GM12878 (cell line): Measurements from ENCODE around the gene IGHMBP2. TPM values are rescaled to one million over a fixed set of nuclear protein-coding genes. Genes with fewer than 3 reads are reported as not detected.

Source experiments
- ATAC-seq: fragments of 200-7000 bp; cut with Tn5 transposase; 3 replicates; pipeline ENCODE4 v1.9.1; 2020; ENCODE audit warnings: mild to moderate bottlenecking, moderate library complexity
- BruUV-seq: library from RNA; stranded (reverse); fragments of 400-500 nt; replicated peaks from 2 replicates; lab custom pipeline; 2021; lab: Mats Ljungman, UMichigan
- CTCF ChIA-PET: fragments of 300-600 bp; sonication (Branson Sonifier 250); formaldehyde crosslinking; extraction: SDS; loops from one replicate; lab custom pipeline; 2021; ENCODE audit warnings: inconsistent platforms; lab: Yijun Ruan, JAX
- POLR2A ChIA-PET: fragments of 350-600 bp; formaldehyde crosslinking; extraction: SDS; loops from one replicate; lab custom pipeline; 2021; ENCODE audit warnings: inconsistent platforms; lab: Charles Lee
- RAD21 ChIA-PET: fragments of 300-600 bp; sonication (Branson Sonifier 250); formaldehyde crosslinking; loops from one replicate; lab custom pipeline; 2023; ENCODE audit warnings: antibody characterized with exemption; ENCODE audit not compliant: unreplicated experiment; lab: Charles Lee
- SMC1A ChIA-PET: fragments of 300-600 bp; sonication (Branson Sonifier 250); formaldehyde crosslinking; loops from one replicate; lab custom pipeline; 2023; ENCODE audit not compliant: unreplicated experiment, uncharacterized antibody; lab: Charles Lee
- DNase-seq: peaks from one replicate; pipeline ENCODE4 v3.0.0-alpha.2; 2011; ENCODE audit warnings: low read depth, low spot score
- FAIRE-seq: peaks from 3 replicates; lab custom pipeline; 2011; peaks lifted over from hg19 to GRCh38; lab: Jason Lieb, UNC
- H2AFZ ChIP-seq: 2 replicates; pipeline ENCODE4 v1.6.0; 2011; ENCODE audit warnings: low read depth, low read length, control low read depth; ENCODE audit not compliant: control insufficient read depth
- H3K27ac ChIP-seq: 2 replicates; pipeline ENCODE4 v1.5.1; 2011; ENCODE audit warnings: control low read depth; ENCODE audit not compliant: control insufficient read depth, insufficient read depth
- H3K27me3 ChIP-seq, 2 experiments: replicated peaks in 1 of 2; 2 replicates each; pipeline versions ENCODE4 v1.6.0 to v1.6.1; 2011; ENCODE audit warnings: low read length in 1 of 2; ENCODE audit not compliant: control insufficient read depth in 2 of 2, insufficient read depth in 2 of 2
- H3K36me3 ChIP-seq, 2 experiments: 2 replicates each; pipeline ENCODE4 v1.5.1; 2011; ENCODE audit warnings: low read length in 1 of 2; ENCODE audit not compliant: control insufficient read depth in 2 of 2, insufficient read depth in 2 of 2
- H3K4me1 ChIP-seq: 2 replicates; pipeline ENCODE4 v1.6.1; 2011; ENCODE audit warnings: mild to moderate bottlenecking, low read length, moderate library complexity, mixed read lengths; ENCODE audit not compliant: control insufficient read depth, insufficient read depth
- H3K4me2 ChIP-seq: 2 replicates; pipeline ENCODE4 v1.6.0; 2011; ENCODE audit warnings: control low read depth; ENCODE audit not compliant: control insufficient read depth, insufficient read depth
- H3K4me3 ChIP-seq: fragments of 200-600 bp; sonication (generic); 2 replicates; pipeline ENCODE4 v1.5.1; 2016
- H3K79me2 ChIP-seq: 2 replicates; pipeline ENCODE4 v1.6.0; 2011; ENCODE audit warnings: low read length; ENCODE audit not compliant: control insufficient read depth, insufficient read depth
- H3K9ac ChIP-seq: 2 replicates; pipeline ENCODE4 v1.8.0; 2011; ENCODE audit warnings: low read length, control low read depth, mixed read lengths; ENCODE audit not compliant: control insufficient read depth, insufficient read depth
- H3K9me3 ChIP-seq: replicated peaks from 3 replicates; pipeline ENCODE4 v1.5.1; 2011; ENCODE audit warnings: mild to moderate bottlenecking, low read length; ENCODE audit not compliant: control insufficient read depth, insufficient read depth
- H4K20me1 ChIP-seq: 2 replicates; pipeline ENCODE4 v1.6.0; 2011; ENCODE audit not compliant: control insufficient read depth, insufficient read depth
- ATF7 ChIP-seq: fragments of 450-650 bp; IDR thresholded peaks from 2 replicates; pipeline ENCODE4 v1.6.1; 2016; ENCODE audit warnings: low read depth, mild to moderate bottlenecking
- CBFB ChIP-seq: IDR thresholded peaks from 2 replicates; pipeline ENCODE4 v1.6.1; 2016; ENCODE audit warnings: antibody characterized with exemption, low read depth
- CEBPB ChIP-seq, 2 experiments: fragments of 150-350 bp in 1 of 2; IDR thresholded peaks; 2 replicates each; pipeline ENCODE4 v1.6.1; 2012 to 2014; ENCODE audit warnings: low read depth in 2 of 2, low read length in 2 of 2, borderline replicate concordance in 1 of 2, inconsistent platforms in 1 of 2
- EP300 ChIP-seq, 2 experiments: fragments of 150-350 bp in 1 of 2; IDR thresholded peaks; 2 replicates each; pipeline ENCODE4 v1.6.1; 2011 to 2012; ENCODE audit warnings: low read depth in 2 of 2, low read length in 2 of 2, borderline replicate concordance in 1 of 2, improper control_type of control experiment in 1 of 2, inconsistent platforms in 1 of 2; ENCODE audit not compliant: control insufficient read depth in 1 of 2
- HDAC6 ChIP-seq: fragments of 200-600 bp; sonication (generic); IDR thresholded peaks from one replicate; pipeline ENCODE4 v1.8.0; 2017; ENCODE audit warnings: antibody characterized with exemption; ENCODE audit not compliant: unreplicated experiment
- IRF4 ChIP-seq: IDR thresholded peaks from 2 replicates; pipeline ENCODE4 v1.6.1; 2011; ENCODE audit warnings: low read depth, low read length
- JUNB ChIP-seq: IDR thresholded peaks from 2 replicates; pipeline ENCODE4 v1.6.1; 2016; ENCODE audit warnings: antibody characterized with exemption, mild to moderate bottlenecking
- KLF5 ChIP-seq: fragments of 450-650 bp; IDR thresholded peaks from 2 replicates; pipeline ENCODE4 v1.6.1; 2014; ENCODE audit warnings: mild to moderate bottlenecking; ENCODE audit not compliant: partially characterized antibody
- LARP7 ChIP-seq: fragments of 450-650 bp; IDR thresholded peaks from 2 replicates; pipeline ENCODE4 v1.6.1; 2017; ENCODE audit warnings: mild to moderate bottlenecking
- MTA3 ChIP-seq: IDR thresholded peaks from 2 replicates; pipeline ENCODE4 v1.6.1; 2012; ENCODE audit warnings: low read length, inconsistent platforms, borderline replicate concordance
- NR2F1 ChIP-seq: fragments of 450-650 bp; conservative IDR thresholded peaks from 2 replicates; pipeline ENCODE4 v1.6.1; 2017; ENCODE audit warnings: mild to moderate bottlenecking
- POLR2AphosphoS5 ChIP-seq: IDR thresholded peaks from 2 replicates; pipeline ENCODE4 v1.6.1; 2011; ENCODE audit warnings: mild to moderate bottlenecking, low read length, inconsistent platforms
- SP1 ChIP-seq: IDR thresholded peaks from one replicate; pipeline ENCODE4 v1.6.1; 2011; ENCODE audit warnings: low read depth, low read length
- TARDBP ChIP-seq: IDR thresholded peaks from 2 replicates; pipeline ENCODE4 v1.6.1; 2016; ENCODE audit warnings: borderline replicate concordance
- YY1 ChIP-seq: IDR thresholded peaks from 2 replicates; pipeline ENCODE4 v1.6.1; 2011; ENCODE audit warnings: low read depth, mild to moderate bottlenecking, low read length
- WGBS: methylation state at CpG from one replicate; pipeline ENCODE4 v1.1.6; 2016; ENCODE audit warnings: low lambda C conversion rate; ENCODE audit not compliant: insufficient replicate concordance, insufficient coverage; ENCODE audit errors: missing lambda C conversion rate; 5-methylcytosine and 5-hydroxymethylcytosine counted together
- in situ Hi-C: fragments of 300-500 bp; cut with MboI; formaldehyde crosslinking; loops from 9 replicates; pipeline ENCODE4 v1.14.3; 2018; ENCODE audit warnings: mixed read lengths
- intact Hi-C: fragments of 100-400 bp; cut with micrococcal nuclease; formaldehyde crosslinking; loops from one replicate; pipeline ENCODE4 v1.14.2; 2022; ENCODE audit not compliant: unreplicated experiment
- polyA plus RNA-seq, 11 experiments: library from polyadenylated mRNA; depleted of rRNA in 4 of 11; unstranded in 6 of 11; stranded (reverse) in 5 of 11; fragments of >200 nt; fragmentation: Nextera tagmentation in 4 of 11; fragmentation: Illumina TruSeq in 1 of 11; extraction: Ambion mirVana in 4 of 11; extraction: Trizol in 1 of 11; gene quantifications; 1 replicate in 1 of 11; 2 replicates in 10 of 11; pipeline versions ENCODE4 v1.2.1 to v1.2.3, GENCODE V29; 2011 to 2016; ENCODE audit warnings: inconsistent platforms in 2 of 11, missing spikeins in 2 of 11, low read depth in 1 of 11
- total RNA-seq, 4 experiments: library from RNA; depleted of rRNA in 3 of 4; stranded (reverse); fragments of >200 nt in 3 of 4; fragmentation: Illumina TruSeq in 1 of 4; extraction: Trizol in 1 of 4; gene quantifications; 2 replicates each; pipeline versions ENCODE4 v1.2.1 to v1.2.3, GENCODE V29; 2013 to 2021
- TF ChIP-seq, protein P1 (sequence below): IDR thresholded peaks from 2 replicates; pipeline ENCODE4 v1.6.1; 2012; ENCODE audit warnings: improper control_type of control experiment, low read depth, low read length; ENCODE audit not compliant: insufficient replicate concordance
- TF ChIP-seq, protein P2 (sequence below): fragments of 450-650 bp; IDR thresholded peaks from 2 replicates; pipeline ENCODE4 v1.6.1; 2016; ENCODE audit warnings: mild to moderate bottlenecking
- TF ChIP-seq, protein P3 (sequence below): IDR thresholded peaks from 2 replicates; pipeline ENCODE4 v1.6.1; 2012; ENCODE audit warnings: low read depth, low read length, improper control_type of control experiment

IGHMBP2 gene
- total and polyA plus RNA-seq, 10 of the 15 experiments (the other 5 are each of a cell fraction or from before 2014, with no cell fraction given) = 1.4 to 20.1 (median 11.2) TPM

DNA sequence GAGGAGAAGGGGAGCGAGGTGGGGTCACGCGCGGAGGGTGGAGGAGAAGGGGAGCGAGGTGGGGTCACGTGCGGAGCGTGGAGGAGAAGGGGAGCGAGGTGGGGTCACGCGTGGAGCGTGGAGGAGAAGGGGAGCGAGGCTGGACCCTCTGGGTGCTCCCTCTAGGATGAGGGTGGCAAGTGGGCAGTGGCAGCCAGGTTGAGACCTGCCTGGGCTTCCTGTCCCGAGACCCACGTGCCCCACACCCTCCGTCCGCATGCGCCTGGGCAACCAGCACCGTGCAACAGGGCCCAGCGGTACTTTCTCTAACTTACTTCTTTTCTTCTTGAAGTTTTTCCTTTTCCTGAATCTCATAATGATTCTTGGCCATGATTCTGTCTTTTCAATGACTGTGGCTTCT is 11.1 kb upstream of the IGHMBP2 start:
- Histone ChIP-seq H3K36me3 (peaks cover 17 to 39% of the 10 kb centered on the region in 2 experiments; a peak in 3 of 4 replicates), H3K27ac (no peak overlapping the region), H3K9me3 (no peaks in the 10 kb centered on the region), H4K20me1 (no peaks in the 10 kb centered on the region), H3K4me3 (no peak overlapping the region), H3K79me2 (no peaks in the 10 kb centered on the region), H2AFZ (no peak overlapping the region), H3K27me3 (no peaks in the 10 kb centered on the region), H3K4me1 (no peaks in the 10 kb centered on the region), H3K4me2 (no peak overlapping the region), H3K9ac (no peak overlapping the region)
- ATAC-seq (no peak), DNase-seq (no peak), FAIRE-seq (no peak)
- SMC1A ChIA-PET = no interaction called here
- intact Hi-C loops = no loop called here
- RAD21 ChIA-PET = no interaction called here
- TF ChIP-seq POLR2AphosphoS5 = no peak
- TF ChIP-seq TARDBP = no peak
- no peak for TF ChIP-seq YY1
- TF ChIP-seq NR2F1 = no peak
- TF ChIP-seq, protein P1, sequence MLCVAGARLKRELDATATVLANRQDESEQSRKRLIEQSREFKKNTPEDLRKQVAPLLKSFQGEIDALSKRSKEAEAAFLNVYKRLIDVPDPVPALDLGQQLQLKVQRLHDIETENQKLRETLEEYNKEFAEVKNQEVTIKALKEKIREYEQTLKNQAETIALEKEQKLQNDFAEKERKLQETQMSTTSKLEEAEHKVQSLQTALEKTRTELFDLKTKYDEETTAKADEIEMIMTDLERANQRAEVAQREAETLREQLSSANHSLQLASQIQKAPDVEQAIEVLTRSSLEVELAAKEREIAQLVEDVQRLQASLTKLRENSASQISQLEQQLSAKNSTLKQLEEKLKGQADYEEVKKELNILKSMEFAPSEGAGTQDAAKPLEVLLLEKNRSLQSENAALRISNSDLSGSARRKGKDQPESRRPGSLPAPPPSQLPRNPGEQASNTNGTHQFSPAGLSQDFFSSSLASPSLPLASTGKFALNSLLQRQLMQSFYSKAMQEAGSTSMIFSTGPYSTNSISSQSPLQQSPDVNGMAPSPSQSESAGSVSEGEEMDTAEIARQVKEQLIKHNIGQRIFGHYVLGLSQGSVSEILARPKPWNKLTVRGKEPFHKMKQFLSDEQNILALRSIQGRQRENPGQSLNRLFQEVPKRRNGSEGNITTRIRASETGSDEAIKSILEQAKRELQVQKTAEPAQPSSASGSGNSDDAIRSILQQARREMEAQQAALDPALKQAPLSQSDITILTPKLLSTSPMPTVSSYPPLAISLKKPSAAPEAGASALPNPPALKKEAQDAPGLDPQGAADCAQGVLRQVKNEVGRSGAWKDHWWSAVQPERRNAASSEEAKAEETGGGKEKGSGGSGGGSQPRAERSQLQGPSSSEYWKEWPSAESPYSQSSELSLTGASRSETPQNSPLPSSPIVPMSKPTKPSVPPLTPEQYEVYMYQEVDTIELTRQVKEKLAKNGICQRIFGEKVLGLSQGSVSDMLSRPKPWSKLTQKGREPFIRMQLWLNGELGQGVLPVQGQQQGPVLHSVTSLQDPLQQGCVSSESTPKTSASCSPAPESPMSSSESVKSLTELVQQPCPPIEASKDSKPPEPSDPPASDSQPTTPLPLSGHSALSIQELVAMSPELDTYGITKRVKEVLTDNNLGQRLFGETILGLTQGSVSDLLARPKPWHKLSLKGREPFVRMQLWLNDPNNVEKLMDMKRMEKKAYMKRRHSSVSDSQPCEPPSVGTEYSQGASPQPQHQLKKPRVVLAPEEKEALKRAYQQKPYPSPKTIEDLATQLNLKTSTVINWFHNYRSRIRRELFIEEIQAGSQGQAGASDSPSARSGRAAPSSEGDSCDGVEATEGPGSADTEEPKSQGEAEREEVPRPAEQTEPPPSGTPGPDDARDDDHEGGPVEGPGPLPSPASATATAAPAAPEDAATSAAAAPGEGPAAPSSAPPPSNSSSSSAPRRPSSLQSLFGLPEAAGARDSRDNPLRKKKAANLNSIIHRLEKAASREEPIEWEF = no peak
- TF ChIP-seq IRF4 = no peak
- TF ChIP-seq ATF7 = no peak
- TF ChIP-seq KLF5 = no peak
- TF ChIP-seq, protein P2, sequence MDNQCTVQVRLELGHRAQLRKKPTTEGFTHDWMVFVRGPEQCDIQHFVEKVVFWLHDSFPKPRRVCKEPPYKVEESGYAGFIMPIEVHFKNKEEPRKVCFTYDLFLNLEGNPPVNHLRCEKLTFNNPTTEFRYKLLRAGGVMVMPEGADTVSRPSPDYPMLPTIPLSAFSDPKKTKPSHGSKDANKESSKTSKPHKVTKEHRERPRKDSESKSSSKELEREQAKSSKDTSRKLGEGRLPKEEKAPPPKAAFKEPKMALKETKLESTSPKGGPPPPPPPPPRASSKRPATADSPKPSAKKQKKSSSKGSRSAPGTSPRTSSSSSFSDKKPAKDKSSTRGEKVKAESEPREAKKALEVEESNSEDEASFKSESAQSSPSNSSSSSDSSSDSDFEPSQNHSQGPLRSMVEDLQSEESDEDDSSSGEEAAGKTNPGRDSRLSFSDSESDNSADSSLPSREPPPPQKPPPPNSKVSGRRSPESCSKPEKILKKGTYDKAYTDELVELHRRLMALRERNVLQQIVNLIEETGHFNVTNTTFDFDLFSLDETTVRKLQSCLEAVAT = no peak
- no peak for TF ChIP-seq LARP7
- no peak for TF ChIP-seq MTA3
- TF ChIP-seq CBFB = no peak
- TF ChIP-seq, protein P3, sequence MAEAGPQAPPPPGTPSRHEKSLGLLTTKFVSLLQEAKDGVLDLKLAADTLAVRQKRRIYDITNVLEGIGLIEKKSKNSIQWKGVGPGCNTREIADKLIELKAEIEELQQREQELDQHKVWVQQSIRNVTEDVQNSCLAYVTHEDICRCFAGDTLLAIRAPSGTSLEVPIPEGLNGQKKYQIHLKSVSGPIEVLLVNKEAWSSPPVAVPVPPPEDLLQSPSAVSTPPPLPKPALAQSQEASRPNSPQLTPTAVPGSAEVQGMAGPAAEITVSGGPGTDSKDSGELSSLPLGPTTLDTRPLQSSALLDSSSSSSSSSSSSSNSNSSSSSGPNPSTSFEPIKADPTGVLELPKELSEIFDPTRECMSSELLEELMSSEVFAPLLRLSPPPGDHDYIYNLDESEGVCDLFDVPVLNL = no peak
- TF ChIP-seq SP1 = no peak
- no peak for TF ChIP-seq CEBPB (IDR thresholded peaks at IDR 0.05; ENCODE audit: borderline replicate concordance in 1 of 2, low read depth in 2 of 2, low read length in 2 of 2)
- TF ChIP-seq EP300 (IDR thresholded peaks at IDR 0.05; ENCODE audit: borderline replicate concordance in 1 of 2, control insufficient read depth in 1 of 2, low read depth in 2 of 2, low read length in 2 of 2) = no peak
- no peak for TF ChIP-seq JUNB
- TF ChIP-seq HDAC6 = no peak
- in situ Hi-C loops = no loop called here
- BruUV-seq = no TSS peak
- POLR2A ChIA-PET = no interaction called here
- WGBS = 98% methylated on average over 7 of the region's 20 CpGs
- CTCF ChIA-PET = no interaction called here
